HG03159 (cell line): ENCODE results near the gene HAPLN3.
A peak's percentile ranks its signal among the peaks of the same experiment; 100 is the strongest.

Experiments used
- ATAC-seq: cut with Tn5 transposase; IDR thresholded peaks from one replicate; pipeline ENCODE4 v1.9.1; 2021; ENCODE audit warnings: mild to moderate bottlenecking, moderate library complexity; ENCODE audit not compliant: unreplicated experiment

HAPLN3 gene

GRCh38 chr15:88897142-88897455 lies 1.8 kb upstream of the HAPLN3 start:
- ATAC-seq = no peak

DNA sequence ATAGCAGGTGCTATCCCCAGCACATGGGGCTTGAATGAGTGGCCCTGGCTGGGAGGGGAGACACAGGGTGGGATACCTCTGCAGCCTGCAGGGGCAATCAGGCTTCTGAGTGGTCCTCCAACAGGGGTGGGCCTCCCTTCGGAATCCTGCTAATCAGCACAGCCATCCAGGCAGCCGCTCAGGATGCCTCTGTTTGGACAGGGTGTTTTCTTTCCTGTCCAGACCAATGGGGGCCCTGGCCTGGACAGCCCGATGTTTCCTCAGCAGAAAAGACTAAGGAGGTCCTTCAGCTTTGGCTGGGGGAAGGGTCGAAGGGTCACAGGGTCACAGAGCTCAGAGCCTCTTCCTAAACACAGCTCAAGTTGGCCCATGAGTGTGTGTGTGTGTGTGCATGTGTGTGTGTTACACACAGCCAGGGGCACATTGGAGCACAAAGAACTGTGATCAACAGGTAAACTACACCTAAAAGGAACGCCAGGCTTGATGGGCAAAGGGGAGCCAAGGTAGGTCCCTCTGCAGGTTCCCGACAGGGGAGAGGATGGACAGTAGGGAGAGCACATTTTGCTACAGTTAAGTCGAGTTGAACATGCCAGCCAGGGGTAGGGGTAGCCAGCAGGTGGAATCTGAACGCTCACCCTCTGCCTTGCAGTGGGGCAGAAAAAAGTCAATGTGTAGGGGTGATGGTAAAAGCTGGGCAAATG lies 1.1 kb upstream of the HAPLN3 start:
- ATAC-seq = no peak

- peak; percentile 55 for ATAC-seq
Measured at GRCh38 chr15:88894348-88894818, 961 bp downstream of the HAPLN3 start.

DNA sequence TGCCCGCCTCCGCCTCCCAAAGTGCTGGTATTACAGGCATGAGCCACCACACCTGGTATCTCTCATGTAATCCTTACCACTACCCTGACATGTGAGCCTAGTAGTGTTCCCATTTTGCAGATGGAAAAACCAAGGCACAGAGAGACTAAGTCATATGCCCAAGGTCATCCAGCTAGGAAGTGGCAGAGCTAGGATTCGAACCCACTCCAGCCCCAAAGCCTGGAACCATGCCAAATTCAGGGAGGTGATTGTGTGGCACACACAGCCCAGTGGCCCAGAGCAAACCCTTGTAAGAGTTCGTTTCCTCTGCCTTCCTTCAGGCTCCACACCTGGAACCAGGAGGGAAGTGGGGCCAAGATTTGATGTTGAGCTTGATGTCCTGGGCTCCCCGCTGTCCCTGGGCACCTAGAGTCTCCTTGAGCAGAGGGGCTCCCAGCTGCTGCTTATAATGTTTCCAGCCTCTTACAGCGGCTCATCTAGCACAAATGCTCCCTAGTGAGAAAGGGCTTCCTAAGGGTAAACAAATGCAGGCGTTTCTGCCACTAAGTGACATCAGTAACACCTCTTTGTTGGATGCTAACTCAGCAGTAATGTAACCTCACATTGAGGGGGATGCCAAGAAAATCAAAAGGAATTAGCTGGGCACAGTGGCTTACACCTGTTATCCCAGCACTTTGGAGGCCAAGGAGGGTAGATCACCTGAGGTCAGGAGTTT lies 3.6 kb downstream of the HAPLN3 start:
- ATAC-seq = no peak

GRCh38 chr15:88890495-88890894 lies 4.8 kb downstream of the HAPLN3 start:
- ATAC-seq = no peak

GRCh38 chr15:88888719-88889118 lies 6.6 kb downstream of the HAPLN3 start:
- ATAC-seq = no peak

GRCh38 chr15:88887068-88887580 lies 8.2 kb downstream of the HAPLN3 start:
- ATAC-seq = no peak

- ATAC-seq = no peak
Measured at GRCh38 chr15:88882785-88883184, 12.6 kb downstream of the HAPLN3 start.

DNA sequence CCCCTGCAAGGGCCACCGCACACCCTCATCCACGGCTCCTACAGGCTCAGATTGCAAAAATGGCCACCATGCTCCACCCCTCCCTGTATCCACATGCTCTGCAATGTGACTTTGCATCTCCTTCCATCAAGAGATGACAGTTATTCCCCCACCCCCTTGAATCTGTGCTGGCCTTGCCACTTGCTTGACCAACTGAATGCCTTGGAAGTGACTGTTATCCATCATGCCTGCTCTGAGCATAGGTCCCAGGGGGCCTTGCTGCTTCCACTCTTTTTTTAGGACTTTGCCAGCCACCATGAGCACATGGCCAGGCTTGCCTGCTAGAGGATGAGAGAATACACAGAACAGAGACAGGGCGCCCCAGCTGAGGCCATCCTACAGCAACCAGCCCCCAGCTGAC lies 13.6 kb downstream of the HAPLN3 start:
- ATAC-seq = no peak

DNA sequence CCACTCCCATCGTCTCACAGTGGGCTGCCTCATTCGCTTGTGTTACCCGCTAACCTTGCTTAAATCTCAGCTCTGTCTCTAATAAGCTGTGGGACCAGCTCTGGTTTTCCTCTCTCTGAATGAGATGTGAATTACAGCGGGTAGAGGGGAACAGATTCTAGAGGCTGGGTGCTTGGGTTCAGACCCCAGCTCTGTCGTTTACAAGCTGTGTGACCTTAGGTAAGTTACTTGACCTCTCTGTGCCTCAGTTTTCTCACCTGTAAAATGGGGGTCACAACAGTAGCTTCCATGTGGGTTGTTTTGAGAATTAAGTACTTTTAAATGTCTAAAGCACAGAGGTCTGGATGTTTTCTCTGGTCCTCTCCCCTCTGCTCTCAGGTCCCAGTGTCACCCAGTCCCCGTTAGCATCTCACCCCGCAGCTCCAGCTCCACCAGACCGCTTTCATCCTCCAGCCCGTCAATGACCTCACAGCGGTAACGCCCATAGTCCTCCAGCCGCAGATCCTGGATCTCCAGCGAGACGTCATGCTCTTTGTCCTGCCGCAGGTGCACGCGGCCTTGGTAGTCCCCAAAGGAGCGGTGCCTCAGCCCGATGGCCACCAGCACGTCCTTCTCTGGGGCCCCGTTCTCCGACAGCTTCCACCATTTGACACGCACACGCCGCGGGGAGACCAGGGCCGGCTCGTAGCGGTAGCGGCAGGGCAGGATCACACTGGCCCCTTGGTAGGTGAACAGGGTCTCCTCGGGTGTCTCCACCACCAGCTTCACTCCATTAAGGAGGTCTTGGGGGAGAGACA lies 14.2 kb downstream of the HAPLN3 start:
- no peak for ATAC-seq

- ATAC-seq = peak; percentile 79
Measured at GRCh38 chr15:88878720-88879184, 16.6 kb downstream of the HAPLN3 start.

GRCh38 chr15:88877906-88878305 lies 17.4 kb downstream of the HAPLN3 start:
- no peak for ATAC-seq

DNA sequence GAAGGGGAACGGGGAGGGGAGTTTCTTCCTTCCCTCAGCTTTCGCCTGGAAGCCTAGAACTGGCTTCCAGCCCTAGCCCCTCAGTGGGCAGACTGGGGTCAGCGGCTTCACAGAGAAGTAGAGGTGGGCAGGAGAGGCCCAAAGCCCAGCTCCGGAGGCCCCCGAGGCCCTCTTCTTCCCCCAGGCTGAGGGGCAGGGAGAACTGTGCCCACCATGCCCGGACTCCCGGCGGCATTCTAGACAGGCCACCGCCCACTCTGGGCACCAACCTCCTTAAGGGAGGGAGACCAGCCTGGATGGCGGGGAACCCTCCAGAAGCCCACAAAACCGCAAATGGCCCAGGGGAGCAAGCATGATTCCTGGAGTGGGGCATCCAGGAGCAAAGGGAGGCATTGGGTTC lies 17.9 kb downstream of the HAPLN3 start:
- no peak for ATAC-seq

DNA sequence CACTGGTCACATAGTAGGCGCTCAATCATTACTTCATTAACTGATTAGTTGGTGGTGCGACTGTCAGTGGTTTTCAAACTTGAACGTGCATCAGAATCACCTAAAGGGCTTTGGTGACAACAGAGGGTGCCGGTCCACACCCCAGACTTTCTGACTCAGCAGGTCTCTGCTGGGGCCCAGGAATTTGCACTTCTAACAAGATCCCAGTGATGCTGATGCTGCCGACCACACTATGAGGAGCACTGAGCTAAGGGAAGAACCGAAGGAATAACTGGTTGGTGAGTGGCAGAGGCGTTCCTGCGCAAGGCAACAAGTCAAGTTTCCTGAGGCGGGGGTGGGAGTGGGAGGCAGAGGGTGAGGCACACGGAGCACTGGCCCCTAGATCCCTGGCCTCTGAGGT lies 18.8 kb downstream of the HAPLN3 start:
- no peak for ATAC-seq

DNA sequence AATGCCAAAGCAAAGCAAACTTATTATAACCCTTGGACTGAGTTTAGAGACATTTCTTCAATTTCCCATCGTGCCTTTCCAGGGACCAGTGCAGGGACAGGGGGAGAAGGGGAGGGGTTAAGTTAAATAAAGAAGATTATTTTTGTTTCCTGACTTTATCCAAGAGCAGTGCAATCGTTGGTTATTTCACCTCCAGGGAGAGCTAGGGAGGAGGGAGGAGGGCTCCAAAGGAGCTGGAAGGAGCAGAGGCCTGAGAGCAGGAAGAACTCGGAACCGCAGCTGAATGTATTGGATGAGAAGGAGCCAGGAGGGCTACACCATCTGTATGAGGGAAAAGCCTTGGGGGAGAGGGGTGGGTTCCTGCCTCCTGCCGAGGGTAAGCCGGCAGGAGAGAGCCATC lies 20.7 kb downstream of the HAPLN3 start:
- no peak for ATAC-seq

GRCh38 chr15:88874275-88874674 lies 21.1 kb downstream of the HAPLN3 start:
- no peak for ATAC-seq

DNA sequence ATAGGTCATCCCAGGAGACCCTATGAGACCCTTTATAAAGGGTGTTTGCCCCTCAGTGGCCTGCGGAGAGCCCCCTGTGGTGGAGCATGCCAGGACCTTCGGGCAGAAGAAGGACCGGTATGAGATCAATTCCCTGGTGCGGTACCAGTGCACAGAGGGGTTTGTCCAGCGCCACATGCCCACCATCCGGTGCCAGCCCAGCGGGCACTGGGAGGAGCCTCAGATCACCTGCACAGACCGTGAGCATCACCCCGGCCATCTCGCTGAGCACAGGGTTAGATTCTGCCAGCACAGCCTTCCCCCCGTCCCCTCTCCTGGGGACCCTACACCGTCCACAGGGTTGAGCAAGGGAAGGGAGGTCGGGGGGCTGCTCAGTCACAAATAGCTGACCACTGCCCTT lies 21.6 kb downstream of the HAPLN3 start:
- ATAC-seq = no peak

- no peak for ATAC-seq
Measured at GRCh38 chr15:88872706-88873105, 22.6 kb downstream of the HAPLN3 start.

DNA sequence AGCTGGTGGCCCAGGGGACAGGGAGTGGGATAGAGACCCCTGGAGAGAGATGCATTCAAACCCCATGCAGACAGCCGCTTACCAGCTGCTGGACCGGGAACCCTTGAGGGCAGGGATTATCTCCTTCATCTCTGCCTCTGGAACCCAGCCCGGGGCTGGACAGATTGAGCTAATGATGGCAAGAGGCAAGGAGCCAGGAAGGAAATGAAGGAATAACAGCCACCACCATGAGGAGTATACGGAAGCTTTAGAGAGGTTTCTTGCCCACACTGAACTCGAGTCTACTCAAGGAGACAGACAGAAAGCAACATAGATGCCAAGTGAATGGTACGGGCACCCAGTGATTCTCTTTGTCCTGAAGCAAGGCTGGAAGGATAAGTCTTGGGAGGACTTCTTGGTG lies 23.2 kb downstream of the HAPLN3 start:
- no peak for ATAC-seq

- ATAC-seq = no peak
Measured at GRCh38 chr15:88871313-88871712, 24.0 kb downstream of the HAPLN3 start.

DNA sequence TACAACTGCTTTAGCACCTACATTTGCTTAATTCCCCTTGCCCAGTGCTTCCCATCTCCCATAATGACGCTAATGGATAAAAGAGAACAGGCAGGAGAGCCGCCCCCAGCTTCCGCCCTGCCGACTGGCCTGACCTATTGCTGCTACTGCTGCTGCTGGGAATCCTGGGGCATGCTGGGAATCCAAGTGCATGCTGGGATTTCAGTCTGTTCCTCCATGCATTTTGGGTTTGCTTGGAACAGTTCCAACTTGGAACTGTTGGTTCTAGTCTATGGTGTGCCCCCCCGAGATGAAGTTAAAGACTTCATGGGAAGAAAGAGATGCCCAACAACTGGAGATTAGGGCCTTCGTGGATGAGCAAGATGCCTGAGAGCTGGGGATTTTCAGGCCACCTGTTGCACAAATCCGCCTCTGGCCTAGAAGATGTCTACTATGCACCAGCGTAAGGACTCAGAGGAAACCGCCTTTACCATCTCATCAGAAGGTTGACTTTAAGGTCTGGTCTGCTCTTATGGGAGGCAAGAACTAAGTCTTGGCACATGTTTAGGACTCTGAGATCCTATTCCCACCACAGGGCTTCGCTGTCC lies 29.0 kb downstream of the HAPLN3 start:
- ATAC-seq = no peak
